Measurements from ENCODE around the gene DNAJC30.

GRCh38 chr7:73669288-73669701 lies 14.0 kb downstream of the DNAJC30 start:
- no peak for TF ChIP-seq CTCF (IDR thresholded peaks at IDR 0.05)
- no peak for TF ChIP-seq POLR2A (IDR thresholded peaks at IDR 0.05)

All from tibial nerve (tissue), 3 donors.